HUES64 (cell line): ENCODE data around the gene ATAD3C.

Experiments used
- H3K27ac ChIP-seq: 2 replicates; pipeline ENCODE4 v1.7.0; 2013; ENCODE audit warnings: low read depth, low read length, inconsistent platforms
- H3K27me3 ChIP-seq: 2 replicates; pipeline ENCODE4 v1.6.1; 2013; ENCODE audit warnings: mild to moderate bottlenecking, low read length; ENCODE audit not compliant: insufficient read depth
- H3K36me3 ChIP-seq: 2 replicates; pipeline ENCODE4 v1.6.1; 2013; ENCODE audit warnings: mild to moderate bottlenecking, low read length; ENCODE audit not compliant: insufficient read depth
- H3K4me1 ChIP-seq: 2 replicates; pipeline ENCODE4 v1.6.1; 2013; ENCODE audit warnings: mild to moderate bottlenecking, low read length, moderate library complexity; ENCODE audit not compliant: insufficient read depth
- H3K4me3 ChIP-seq: 2 replicates; pipeline ENCODE4 v1.5.1; 2013; ENCODE audit warnings: mild to moderate bottlenecking, low read length, moderate library complexity
- H3K9ac ChIP-seq: 2 replicates; pipeline ENCODE4 v1.6.1; 2013; ENCODE audit warnings: mild to moderate bottlenecking, low read depth, low read length
- H3K9me3 ChIP-seq: 2 replicates; pipeline ENCODE4 v1.6.1; 2013; ENCODE audit warnings: low read depth, low read length; ENCODE audit not compliant: insufficient read depth
- WGBS: fragments of 150-250, 120-280 bp; methylation state at CpG from one replicate; pipeline ENCODE4 v1.1.7; 2013; ENCODE audit warnings: missing lambda C conversion rate; 5-methylcytosine and 5-hydroxymethylcytosine counted together

ATAD3C gene

GRCh38 chr1:1419813-1420653 is 29.5 kb upstream of the ATAD3C start:
- H3K9me3 ChIP-seq: no peaks in the 10 kb centered on the region
- whole genome bisulfite sequencing: 69% methylated on average over 111 of the region's 112 CpGs
- peaks cover 20% of the 10 kb centered on the region for H3K4me1 ChIP-seq
- peak overlapping the region; percentile 12; the same call in 1 of the 2 replicates for H3K9ac ChIP-seq
- H3K27me3 ChIP-seq: no peaks in the 10 kb centered on the region
- H3K36me3 ChIP-seq: no peaks in the 10 kb centered on the region
- peak overlapping the region; percentile 25; the same call in 1 of the 2 replicates for H3K27ac ChIP-seq
- peak overlapping the region; percentile 19 for H3K4me3 ChIP-seq

DNA sequence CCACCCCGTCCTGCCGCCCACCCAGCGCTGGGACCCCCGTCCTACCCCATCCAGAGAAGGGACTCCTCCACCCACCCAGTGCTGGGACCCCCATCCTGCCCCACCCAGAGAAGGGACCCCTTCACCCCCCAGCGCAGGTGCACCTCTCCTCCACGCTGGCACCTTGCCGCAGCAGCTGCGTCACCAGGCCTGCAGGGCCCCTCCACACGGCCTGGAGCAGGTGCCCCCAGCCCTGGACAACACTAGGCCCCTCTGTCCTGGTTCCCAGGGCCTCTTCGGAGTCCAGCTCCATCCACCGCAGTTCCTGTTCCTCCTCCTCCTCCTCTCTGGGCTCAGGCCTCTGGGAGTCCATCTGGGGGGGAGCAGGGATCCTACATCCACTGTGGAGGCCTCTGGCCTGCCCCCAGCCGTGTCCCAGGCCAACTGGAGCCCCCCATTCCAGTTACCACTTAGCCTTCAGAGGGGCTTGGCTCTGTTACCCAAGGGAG is 28.8 kb upstream of the ATAD3C start:
- Histone ChIP-seq H3K9me3 (no peaks in the 10 kb centered on the region), H3K4me1 (peaks cover 19% of the 10 kb centered on the region), H3K27ac (peak overlapping the region; percentile 49; the same call in 1 of the 2 replicates), H3K4me3 (no peak overlapping the region), H3K27me3 (no peaks in the 10 kb centered on the region), H3K9ac (0 out of 2 replicates have a peak overlapping the region, but pooled peaks have one; percentile 9), H3K36me3 (no peaks in the 10 kb centered on the region)
- whole genome bisulfite sequencing: 90% methylated on average over 10 of the region's 12 CpGs

GRCh38 chr1:1421147-1421906 is 28.2 kb upstream of the ATAD3C start, which contains the start of gene ANKRD65:
Gene ANKRD65, minus strand, starts transcription at chr1:1421276. Its CDS starts 271 bp downstream, at chr1:1421005.
- H3K9me3 ChIP-seq: no peaks in the 10 kb centered on the region
- 76% methylated on average over 18 of the region's 18 CpGs for WGBS
- peak within 1 kb of the TSS; percentile 49 for H3K27ac ChIP-seq
- H3K36me3 ChIP-seq: no peaks in the 10 kb centered on the region
- H3K27me3 ChIP-seq: no peaks in the 10 kb centered on the region
- no peak within 1 kb of the TSS for H3K4me3 ChIP-seq
- H3K9ac ChIP-seq: 0 out of 2 replicates have a peak within 1 kb of the TSS, but pooled peaks have one; percentile 9
- peaks cover 23% of the 10 kb centered on the region for H3K4me1 ChIP-seq

DNA sequence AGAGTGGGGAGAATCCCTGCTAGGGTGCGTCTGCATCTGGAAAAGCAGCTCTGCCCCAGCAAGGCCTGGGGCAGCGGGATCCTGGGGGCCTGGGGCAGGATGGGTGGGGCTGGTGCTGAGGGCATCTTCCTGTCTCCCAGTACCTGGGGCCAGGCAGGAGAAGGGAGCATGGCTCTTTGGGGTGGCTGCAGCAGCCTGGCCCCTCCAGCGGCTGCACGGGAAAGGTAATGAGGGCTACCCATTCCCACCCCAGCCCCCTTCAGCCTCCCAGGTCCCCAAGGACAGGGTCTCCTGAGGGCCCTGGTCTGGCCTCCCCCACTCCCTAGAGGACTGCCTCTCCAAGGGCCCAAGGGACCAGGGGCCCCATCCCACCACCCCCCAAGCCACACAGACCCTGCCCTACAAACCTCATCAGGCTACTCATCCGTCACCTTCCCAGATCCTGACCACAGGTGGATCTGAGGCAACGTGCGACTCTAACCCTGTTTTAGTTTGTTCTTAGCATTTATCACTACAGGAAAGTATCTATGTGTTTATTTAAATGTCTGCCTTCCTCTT is 27.5 kb upstream of the ATAD3C start:
- Histone ChIP-seq H3K36me3 (no peaks in the 10 kb centered on the region), H3K9ac (0 out of 2 replicates have a peak overlapping the region, but pooled peaks have one; percentile 25), H3K4me1 (peaks cover 25% of the 10 kb centered on the region), H3K9me3 (no peaks in the 10 kb centered on the region), H3K4me3 (no peak overlapping the region), H3K27me3 (no peaks in the 10 kb centered on the region), H3K27ac (no peak overlapping the region)
- 87% methylated on average over 6 of the region's 7 CpGs for WGBS

GRCh38 chr1:1422465-1423244 is 26.8 kb upstream of the ATAD3C start:
- Histone ChIP-seq H3K27me3 (no peaks in the 10 kb centered on the region), H3K4me3 (no peak overlapping the region), H3K4me1 (peaks cover 22% of the 10 kb centered on the region), H3K27ac (no peak overlapping the region), H3K36me3 (no peaks in the 10 kb centered on the region), H3K9ac (0 out of 2 replicates have a peak overlapping the region, but pooled peaks have one; percentile 25), H3K9me3 (no peaks in the 10 kb centered on the region)
- 78% methylated on average over 29 of the region's 29 CpGs for WGBS

GRCh38 chr1:1423245-1423597 is 26.3 kb upstream of the ATAD3C start:
- Histone ChIP-seq H3K27ac (no peak overlapping the region), H3K9me3 (no peaks in the 10 kb centered on the region), H3K27me3 (no peaks in the 10 kb centered on the region), H3K4me3 (no peak overlapping the region), H3K9ac (no peak overlapping the region), H3K4me1 (peaks cover 22% of the 10 kb centered on the region), H3K36me3 (no peaks in the 10 kb centered on the region)
- 92% methylated on average over 7 of the region's 7 CpGs for whole genome bisulfite sequencing

DNA sequence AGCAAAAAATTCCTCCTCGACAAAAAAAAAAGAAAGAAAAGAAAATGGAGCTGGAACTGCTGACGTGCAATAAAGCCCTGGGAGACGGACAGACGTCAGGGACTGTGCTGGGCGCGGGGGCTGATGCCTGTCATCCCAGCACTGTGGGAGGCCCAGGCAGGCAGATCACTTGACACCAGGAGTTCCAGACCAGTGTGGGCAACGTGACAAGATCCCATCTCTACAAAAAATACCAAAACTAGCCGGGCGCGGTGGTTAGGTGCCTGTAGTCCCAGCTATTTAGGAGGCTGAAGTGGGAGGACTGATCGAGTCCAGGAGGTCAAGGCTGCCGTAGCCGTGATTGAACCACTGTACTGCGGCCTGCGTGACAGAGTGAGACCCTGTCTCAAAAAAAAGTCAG is 24.8 kb upstream of the ATAD3C start:
- WGBS: 94% methylated on average over 15 of the region's 15 CpGs
- no peaks in the 10 kb centered on the region for H3K36me3 ChIP-seq
- no peaks in the 10 kb centered on the region for H3K27me3 ChIP-seq
- H3K27ac ChIP-seq: no peak overlapping the region
- H3K4me3 ChIP-seq: no peak overlapping the region
- H3K4me1 ChIP-seq: peaks cover 22% of the 10 kb centered on the region
- H3K9ac ChIP-seq: no peak overlapping the region
- no peaks in the 10 kb centered on the region for H3K9me3 ChIP-seq

GRCh38 chr1:1425426-1425752 is 24.1 kb upstream of the ATAD3C start:
- Histone ChIP-seq H3K9me3 (no peaks in the 10 kb centered on the region), H3K36me3 (no peaks in the 10 kb centered on the region), H3K4me1 (peaks cover 25% of the 10 kb centered on the region), H3K4me3 (no peak overlapping the region), H3K27ac (no peak overlapping the region; the same call in 1 of the 2 replicates), H3K9ac (no peak overlapping the region), H3K27me3 (no peaks in the 10 kb centered on the region)
- 69% methylated on average over 12 of the region's 12 CpGs for WGBS

GRCh38 chr1:1425753-1426495 is 23.6 kb upstream of the ATAD3C start:
- Histone ChIP-seq H3K9ac (no peak overlapping the region), H3K4me1 (peaks cover 28% of the 10 kb centered on the region), H3K36me3 (no peaks in the 10 kb centered on the region), H3K4me3 (no peak overlapping the region; the same call in 1 of the 2 replicates), H3K9me3 (no peaks in the 10 kb centered on the region), H3K27me3 (no peaks in the 10 kb centered on the region), H3K27ac (peak overlapping the region; percentile 20; the same call in 1 of the 2 replicates)
- WGBS: 31% methylated on average over 33 of the region's 33 CpGs
